HCT116 (cell line): ENCODE measurements around the gene DNAAF5.

Experiments used
- CTCF ChIP-seq, 3 experiments: fragments of 200-600 bp in 1 of 3; sonication (generic) in 1 of 3; IDR thresholded peaks in 2 of 3; conservative IDR thresholded peaks in 1 of 3; 2 replicates each; pipeline ENCODE4 v1.5.1; 2012 to 2017; ENCODE audit warnings: low read depth in 2 of 3, low read length in 2 of 3, antibody characterized with exemption in 1 of 3, borderline replicate concordance in 1 of 3, control low read depth in 1 of 3, mild to moderate bottlenecking in 1 of 3, mixed read lengths in 1 of 3, mixed run types in 1 of 3, moderate library complexity in 1 of 3; ENCODE audit not compliant: insufficient read depth in 1 of 3
- EZH2 ChIP-seq: fragments of 200-600 bp; sonication (generic); IDR thresholded peaks from 2 replicates; pipeline ENCODE4 v1.6.1; 2017; ENCODE audit warnings: antibody characterized with exemption, mixed run types
- EZH2phosphoT487 ChIP-seq: fragments of 200-600 bp; IDR thresholded peaks from 2 replicates; pipeline ENCODE4 v1.6.1; 2018; ENCODE audit warnings: antibody characterized with exemption, borderline replicate concordance
- JUND ChIP-seq: IDR thresholded peaks from 2 replicates; pipeline ENCODE4 v1.6.1; 2012
- POLR2A ChIP-seq: IDR thresholded peaks from 2 replicates; pipeline ENCODE4 v1.7.0; 2011; ENCODE audit warnings: borderline replicate concordance; ENCODE audit not compliant: insufficient read depth, insufficient read length; ENCODE audit errors: extremely low read depth
- POLR2AphosphoS5 ChIP-seq: IDR thresholded peaks from 2 replicates; pipeline ENCODE4 v1.6.1; 2011; ENCODE audit warnings: mild to moderate bottlenecking, low read depth, low read length, moderate library complexity
- REST ChIP-seq: IDR thresholded peaks from 2 replicates; pipeline ENCODE4 v1.6.1; 2012; ENCODE audit warnings: low read depth
- SIN3A ChIP-seq: IDR thresholded peaks from 2 replicates; pipeline ENCODE4 v1.6.1; 2012; ENCODE audit warnings: low read depth
- SP1 ChIP-seq: IDR thresholded peaks from 2 replicates; pipeline ENCODE4 v1.6.1; 2012; ENCODE audit warnings: low read depth
- YY1 ChIP-seq: IDR thresholded peaks from 2 replicates; pipeline ENCODE4 v1.6.1; 2011; ENCODE audit warnings: low read length, low read depth, moderate library complexity, mild to moderate bottlenecking; ENCODE audit not compliant: insufficient replicate concordance; ENCODE audit errors: extremely low read depth
- ZBTB33 ChIP-seq: IDR thresholded peaks from 2 replicates; pipeline ENCODE4 v1.6.1; 2011; ENCODE audit warnings: mild to moderate bottlenecking, low read length, moderate library complexity; ENCODE audit not compliant: insufficient replicate concordance; ENCODE audit errors: extremely low read depth
- ZNF274 ChIP-seq: fragments of 200-500 bp; sonication (Bioruptor generic); IDR thresholded peaks from 2 replicates; pipeline ENCODE4 v1.6.1; 2014; ENCODE audit warnings: mild to moderate bottlenecking, low read depth, low read length, inconsistent platforms

GRCh38 chr7:776381-776780 lies 49.9 kb downstream of the DNAAF5 start:
- TF ChIP-seq CTCF (IDR thresholded peaks at IDR 0.05 in 2 of 3, conservative IDR thresholded peaks at IDR 0.05 in 1 of 3; ENCODE audit: borderline replicate concordance in 1 of 3, insufficient read depth in 1 of 3, low read depth in 2 of 3, low read length in 2 of 3) (no peak), JUND (no peak), SP1 (no peak), POLR2A (no peak), EZH2phosphoT487 (no peak), POLR2AphosphoS5 (no peak), YY1 (no peak), EZH2 (no peak), ZBTB33 (no peak), REST (no peak), SIN3A (no peak), ZNF274 (no peak)
